GM19328 (cell line): ENCODE measurements around the gene ZNRF3.
"Not testable (repeated sequence)": the region's sequence is repeated elsewhere in the genome, so short reads cannot be mapped to it uniquely, and the experiment has no call there.

Experiments
- ATAC-seq: cut with Tn5 transposase; IDR thresholded peaks from one replicate; pipeline ENCODE4 v1.9.1; 2021; ENCODE audit warnings: mild to moderate bottlenecking, moderate library complexity; ENCODE audit not compliant: unreplicated experiment

ZNRF3 gene

DNA sequence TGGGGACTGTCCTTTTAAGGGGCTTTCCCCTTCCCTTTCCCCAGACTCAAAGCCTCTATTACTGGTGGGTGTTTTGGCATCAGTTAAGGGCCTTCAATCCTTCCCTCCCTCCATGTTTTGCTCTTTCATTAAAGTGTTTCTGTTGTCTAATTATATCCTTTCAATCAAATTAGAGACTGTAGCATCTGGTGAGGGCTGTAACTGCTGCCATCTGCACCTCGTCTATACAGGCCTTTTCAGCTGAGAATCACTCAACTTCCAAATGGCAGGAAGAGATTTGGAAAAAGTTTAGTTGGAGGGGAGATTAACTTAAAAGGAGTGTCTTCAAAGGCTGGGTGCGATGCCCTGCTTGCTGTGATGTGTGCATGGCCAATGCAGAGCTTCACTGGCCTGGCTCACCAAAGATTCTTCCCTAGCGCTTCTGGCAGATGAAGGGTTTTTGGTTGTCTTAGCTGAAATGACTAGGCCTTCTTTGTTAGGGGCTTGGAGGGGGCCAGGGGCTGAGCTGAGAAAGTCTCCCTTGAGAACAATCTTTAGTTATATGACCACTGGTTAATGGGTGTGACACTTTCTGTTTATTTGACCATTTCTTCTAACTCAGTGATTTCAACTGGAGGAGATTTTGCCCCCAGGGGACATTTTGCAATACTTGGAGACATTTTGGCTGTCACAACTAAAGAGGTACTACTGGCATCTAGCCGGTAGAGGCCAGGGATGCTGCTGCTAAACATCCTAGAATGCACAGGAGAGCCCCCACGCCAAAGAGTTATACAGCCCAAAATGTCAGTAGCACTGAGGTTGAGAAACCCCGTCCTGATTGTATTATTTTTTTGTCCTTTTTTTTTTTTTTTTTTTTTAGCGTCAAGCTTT, 197.0 kb downstream of the ZNRF3 start:
- no peak for ATAC-seq

- no peak for ATAC-seq
These were observed 198.3 kb downstream of the ZNRF3 start for GRCh38 chr22:29081517-29082236.

DNA sequence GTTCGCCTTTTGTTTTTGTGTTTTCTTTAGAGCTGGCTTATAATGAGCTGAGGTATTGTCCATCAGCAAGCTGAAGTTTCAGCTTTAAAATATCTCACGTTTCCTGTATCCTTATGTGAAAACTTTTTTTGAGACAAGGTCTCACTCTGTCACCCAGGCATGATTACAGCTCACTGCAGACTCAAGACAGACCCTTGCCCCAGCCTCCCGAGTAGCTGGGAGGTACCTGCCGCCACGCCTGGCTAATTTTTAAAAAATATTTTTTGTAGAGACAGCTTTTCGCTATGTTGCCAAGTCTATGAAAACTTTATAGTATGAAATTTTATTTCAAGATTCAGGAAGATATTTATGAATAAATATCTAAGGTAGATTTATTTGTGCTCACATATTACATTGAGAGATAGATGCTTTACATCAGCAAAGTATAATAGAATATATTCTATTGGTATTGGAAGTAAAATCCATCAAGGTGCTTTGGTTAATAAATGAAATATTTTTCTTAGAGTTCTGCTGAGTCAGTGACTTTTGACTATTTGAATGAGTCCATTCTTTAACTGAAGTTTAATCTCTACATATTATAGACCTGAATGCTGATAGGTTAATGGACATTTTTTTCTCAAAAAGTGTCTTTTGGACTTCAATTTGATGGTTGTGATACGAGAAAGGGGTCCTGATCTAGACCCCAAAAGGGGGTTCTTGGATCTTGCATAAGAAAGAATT, 199.6 kb downstream of the ZNRF3 start:
- ATAC-seq = no peak

- ATAC-seq = not testable (repeated sequence)
These were observed 200.2 kb downstream of the ZNRF3 start for GRCh38 chr22:29083576-29083932.

DNA sequence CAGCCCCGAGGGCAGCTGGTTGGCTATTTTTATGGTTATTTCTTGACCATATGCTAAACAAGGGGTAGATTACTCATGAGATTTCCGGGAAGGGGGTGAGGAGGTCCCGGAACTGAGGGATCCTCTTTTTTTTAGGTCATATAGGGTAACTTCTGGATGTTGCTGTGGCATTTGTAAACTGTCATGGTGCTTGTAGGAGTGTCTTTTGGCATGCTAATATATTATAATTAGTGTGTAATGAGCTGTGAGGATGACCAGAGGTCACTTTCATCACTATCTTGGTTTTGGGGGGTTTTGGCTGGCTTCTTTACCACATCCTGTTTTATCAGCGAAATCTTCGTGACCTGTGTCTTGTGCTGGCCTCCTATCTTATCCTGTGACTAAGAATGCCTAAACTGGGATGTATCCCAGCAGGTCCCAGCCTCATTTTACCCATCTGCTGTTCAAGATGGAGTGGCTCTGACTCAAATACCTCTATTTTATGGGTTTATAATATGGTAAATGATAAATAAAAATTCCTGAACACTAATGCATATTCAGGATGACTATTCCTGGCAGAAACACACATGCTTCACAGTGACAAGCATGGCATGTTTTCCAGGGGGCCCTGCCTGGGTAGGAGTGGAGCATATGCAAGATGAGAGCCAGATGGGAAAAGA, 200.7 kb downstream of the ZNRF3 start:
- no peak for ATAC-seq

DNA sequence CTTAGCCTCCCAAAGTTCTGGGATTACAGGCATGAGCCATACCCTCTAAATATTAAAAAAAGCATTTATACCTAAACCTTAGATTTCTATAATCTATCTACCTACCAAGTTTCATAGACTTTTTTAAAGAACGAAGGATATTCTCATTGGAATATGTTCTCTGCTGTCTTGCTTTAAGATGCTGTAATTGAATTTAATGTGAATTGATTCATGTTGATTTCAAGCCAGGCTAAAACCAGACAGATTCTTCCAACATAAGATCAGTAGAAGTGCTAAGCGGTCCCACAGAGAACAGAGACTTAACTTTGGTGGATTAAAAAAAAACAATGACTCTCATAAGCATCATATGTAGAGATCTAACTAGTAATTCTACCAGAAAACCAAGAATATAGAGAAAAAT, 203.6 kb downstream of the ZNRF3 start:
- ATAC-seq = no peak

DNA sequence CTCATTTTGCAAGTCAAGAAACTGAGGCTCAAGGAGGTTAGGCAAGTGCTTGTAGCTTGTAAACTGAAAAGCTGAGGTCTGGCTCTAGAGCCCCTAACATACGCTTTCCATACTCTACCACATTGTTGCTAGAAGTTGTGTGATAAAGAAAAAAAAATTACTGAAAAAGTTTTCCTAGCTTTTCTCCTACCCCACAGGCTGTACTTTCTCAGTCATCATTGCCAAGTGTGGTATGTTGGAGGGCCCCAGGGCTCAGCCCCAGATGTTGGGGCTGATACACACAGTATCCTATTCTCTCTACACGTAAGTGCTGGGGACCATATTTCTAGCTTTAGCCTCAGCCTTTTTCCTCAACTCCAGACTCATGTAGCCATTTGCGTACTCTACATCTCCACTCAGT, 205.4 kb downstream of the ZNRF3 start:
- no peak for ATAC-seq

DNA sequence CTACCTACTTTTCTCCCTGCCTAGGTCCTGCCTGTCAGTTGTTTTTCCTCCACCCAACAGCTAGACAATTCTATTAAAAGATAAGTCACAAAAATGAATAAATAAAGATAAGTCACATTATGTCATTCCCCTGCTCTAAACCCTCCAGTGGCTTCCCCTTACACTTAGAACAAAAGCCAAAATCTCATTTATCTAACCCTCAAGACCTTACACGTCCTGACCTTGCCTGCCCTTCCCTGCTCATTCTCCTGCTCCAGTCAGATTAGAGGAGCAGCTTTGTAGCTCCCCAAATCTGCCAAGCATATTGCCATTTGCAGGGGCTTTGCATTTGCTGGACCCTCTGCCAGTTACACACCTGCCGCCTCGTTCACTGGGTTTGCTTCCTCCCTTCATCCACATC, 206.1 kb downstream of the ZNRF3 start:
- no peak for ATAC-seq

GRCh38 chr22:29090039-29090438, 206.7 kb downstream of the ZNRF3 start:
- no peak for ATAC-seq

- no peak for ATAC-seq
These were observed 208.9 kb downstream of the ZNRF3 start for GRCh38 chr22:29092243-29092642.

DNA sequence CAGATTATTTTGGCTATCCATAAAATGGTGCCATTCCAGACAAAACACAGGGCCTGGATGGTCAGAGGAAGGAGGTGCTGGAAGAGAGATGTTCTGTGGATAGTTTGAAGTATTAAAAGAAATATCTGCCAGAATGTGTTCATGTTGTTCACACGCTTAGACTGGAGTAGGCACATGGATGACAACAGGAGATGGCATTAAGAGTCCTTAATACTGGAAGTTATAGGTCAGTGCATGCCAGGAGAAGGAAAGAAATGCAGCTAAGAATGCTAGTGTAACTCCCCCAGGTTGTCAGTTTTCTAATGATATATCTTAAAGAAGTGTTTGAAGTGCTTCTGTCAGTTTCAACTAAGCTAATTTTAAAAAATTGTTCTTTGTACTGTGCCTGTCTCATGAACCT, 209.7 kb downstream of the ZNRF3 start:
- no peak for ATAC-seq

DNA sequence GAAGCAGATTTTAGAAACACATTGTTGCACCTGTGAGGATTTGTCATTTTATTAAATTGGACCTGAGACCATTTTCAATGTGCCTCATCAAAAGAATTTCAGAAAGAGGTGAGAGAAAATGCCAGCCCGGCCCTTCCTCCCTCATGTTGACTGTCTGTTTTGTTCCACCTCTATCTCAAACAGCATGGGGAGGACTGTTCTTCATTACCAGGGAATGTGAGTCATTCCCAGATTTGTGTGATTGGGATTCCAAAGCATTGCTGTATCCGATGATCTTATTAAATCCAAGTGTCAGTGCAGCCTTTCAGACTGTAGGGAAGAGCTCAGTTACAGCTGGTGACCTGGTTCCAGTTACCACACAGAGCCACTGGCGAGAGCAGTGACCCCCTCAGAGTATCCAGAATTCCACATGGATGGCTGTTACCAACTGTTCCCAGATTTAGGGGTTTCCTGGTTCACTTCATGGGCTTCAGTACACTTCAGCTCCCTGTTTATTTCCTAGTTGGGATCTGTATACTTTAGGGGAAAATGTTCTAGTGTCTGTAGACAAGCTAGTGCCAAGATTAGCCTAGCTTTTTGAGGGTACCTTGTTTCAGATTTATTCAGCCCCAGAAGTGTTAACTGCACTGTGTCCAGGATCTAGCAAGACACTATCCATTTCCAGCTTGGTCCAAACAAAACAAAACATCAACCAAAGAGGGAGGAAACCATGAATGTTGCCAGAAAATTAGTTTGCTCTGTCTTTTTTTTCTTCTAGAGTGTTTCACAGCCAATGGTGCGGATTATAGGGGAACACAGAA, 210.3 kb downstream of the ZNRF3 start:
- ATAC-seq = no peak

DNA sequence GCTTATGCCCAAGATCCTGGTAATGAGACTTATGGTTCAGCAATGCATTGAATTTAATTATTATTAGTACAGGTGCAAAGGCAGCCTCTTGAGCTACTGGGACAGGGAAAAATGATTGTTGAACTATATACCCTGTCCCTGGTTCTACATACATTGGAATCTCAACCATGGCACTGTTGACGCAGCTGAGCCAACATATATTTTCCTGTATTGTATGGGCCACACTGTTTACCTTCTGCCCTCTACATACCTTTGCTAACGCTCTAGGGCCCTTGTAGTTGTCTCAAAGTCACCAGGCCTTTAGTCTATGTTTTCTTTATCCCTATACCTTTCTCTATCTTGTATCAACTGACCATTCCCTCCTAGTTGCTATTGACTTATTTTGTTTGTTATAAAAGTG, 212.1 kb downstream of the ZNRF3 start:
- ATAC-seq = no peak

DNA sequence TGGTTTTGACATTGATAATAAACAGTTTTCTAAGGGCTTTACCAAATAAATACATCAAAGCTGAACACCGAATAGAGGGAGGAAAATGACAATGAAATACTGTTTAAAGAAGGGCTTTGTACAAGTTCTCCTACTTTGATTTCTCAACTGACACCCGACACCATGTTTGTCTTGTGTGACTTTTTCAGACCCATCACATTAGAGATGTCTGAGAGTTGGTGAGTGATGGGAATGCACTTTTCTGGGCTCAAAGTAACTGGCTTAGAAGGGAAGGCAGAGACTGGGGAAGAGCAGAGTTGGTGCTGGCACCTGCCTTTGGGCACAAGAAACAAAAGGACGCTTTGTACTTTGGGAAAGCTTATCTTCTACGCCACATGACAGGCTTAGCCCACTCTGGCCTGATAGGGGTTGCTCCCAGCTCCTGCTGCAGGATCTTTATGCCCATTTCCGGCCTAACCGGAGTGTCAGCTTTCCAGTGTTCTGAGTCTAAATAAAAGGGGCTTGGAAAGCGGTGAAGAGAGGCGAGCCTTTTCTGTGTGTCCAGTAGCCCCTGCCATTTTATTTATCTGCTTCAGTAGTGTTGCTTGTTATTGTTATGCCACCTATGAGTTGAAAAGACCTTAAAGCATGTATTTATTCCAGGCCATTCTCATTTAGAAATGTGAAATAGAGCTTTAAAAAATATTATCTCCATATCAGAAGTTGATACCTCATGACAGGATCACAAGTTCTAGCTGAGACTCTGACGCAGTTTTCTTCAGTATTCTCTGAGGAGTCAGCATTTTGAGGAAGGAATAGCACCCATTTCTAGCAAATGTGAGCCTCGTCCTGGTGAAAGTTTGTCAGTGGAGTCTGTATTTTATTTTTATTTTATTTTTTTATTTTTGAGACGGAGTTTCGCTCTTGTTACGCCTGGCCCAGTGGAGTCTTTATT, 213.6 kb downstream of the ZNRF3 start:
- no peak for ATAC-seq

- no peak for ATAC-seq
These were observed 214.9 kb downstream of the ZNRF3 start for GRCh38 chr22:29098296-29098695.

DNA sequence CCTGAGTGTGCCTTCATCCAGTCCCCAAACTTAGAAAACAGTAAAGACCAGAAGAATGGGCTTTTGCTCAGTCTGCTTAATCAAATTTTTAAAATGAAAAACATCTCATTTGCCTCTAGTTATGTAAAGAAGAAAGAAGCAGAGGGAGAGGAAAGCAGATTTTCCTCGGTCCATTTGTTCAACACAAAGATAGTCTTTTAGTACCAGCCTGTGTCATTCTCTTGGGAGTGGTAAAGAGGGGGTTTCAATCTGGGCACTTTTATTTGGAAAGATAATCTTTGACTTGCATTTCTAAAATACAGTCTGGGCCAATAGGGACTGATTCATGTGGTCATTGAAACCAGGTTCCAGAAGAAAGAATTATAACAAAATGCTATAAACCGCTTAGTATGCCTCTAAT, 218.9 kb downstream of the ZNRF3 start:
- no peak for ATAC-seq

- no peak for ATAC-seq
These were observed 219.7 kb downstream of the ZNRF3 start for GRCh38 chr22:29103121-29103520.

GRCh38 chr22:29105468-29105867, 222.1 kb downstream of the ZNRF3 start:
- ATAC-seq = no peak

DNA sequence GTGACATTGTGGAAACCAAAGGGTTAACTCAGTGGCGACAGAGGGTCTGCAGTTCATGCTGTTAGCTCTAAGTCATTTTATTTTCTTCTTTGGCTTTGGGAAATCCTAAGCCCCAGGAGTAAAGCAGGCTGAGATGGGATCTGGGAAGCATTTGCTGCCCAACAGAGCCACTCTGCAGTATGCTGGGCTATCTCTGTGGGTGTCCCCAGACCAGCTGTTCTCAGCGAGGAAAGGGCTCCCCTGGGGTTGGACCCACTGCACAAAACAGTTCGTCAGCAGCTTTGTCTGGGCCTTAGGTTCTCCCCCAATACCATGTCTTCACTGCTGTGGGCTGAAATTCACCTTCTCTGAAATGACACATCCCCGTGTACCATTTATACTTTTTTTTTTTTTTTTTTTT, 223.5 kb downstream of the ZNRF3 start:
- ATAC-seq = no peak
